Amygdala (tissue), 56 donors: ENCODE data around the gene MCOLN3.
"Not testable (repeated sequence)": the region's sequence is repeated elsewhere in the genome, so short reads cannot be mapped to it uniquely, and the experiment has no call there.

Experiments used
- DNase-seq, 56 donors: peaks; one replicate each; lab custom pipeline; 2025; lab: John Stamatoyannopoulos, UW

MCOLN3 gene

DNA sequence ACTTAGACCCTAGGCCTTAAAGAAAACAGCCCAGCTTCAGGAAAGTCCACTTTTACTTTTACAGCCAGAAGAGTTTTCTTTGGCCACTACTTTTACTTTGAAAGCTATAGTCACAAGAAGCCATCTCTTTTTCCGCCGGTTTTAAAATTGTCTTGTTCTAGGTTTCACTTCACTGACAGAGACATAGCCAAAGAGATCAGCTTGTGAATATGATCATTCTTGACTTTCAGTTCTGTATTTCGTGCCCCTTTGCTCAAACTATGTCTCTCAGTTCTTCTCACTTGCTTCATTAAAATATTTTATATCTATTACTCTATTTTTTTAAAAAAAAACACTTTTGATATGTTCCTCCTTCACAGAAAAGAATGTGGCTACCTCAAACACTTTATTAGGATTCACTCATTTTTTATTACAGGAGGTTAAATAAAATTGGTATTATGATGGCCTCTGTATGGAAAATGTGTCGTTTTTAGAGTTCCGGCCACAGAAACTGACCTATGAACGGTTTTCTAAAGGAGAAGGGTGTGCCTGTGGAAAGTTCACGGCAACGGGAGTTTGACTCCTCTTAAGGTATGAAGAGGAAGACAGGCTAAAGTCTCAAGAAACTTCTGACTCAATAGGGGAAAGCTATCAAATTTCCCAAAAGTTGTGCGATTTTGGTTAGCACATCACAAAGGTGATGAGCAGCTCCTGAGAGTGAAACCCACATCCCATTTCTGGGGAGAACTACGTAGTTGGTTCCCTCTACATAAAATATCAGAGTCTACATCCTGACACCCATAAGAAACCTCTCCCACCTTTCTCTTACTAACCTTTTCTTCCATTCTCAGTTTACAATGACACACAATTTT lies 52.6 kb downstream of the MCOLN3 start:
- DNase-seq = no peak

- no peak for DNase-seq
Measured at GRCh38 chr1:84991097-84991920, 57.0 kb downstream of the MCOLN3 start.

DNA sequence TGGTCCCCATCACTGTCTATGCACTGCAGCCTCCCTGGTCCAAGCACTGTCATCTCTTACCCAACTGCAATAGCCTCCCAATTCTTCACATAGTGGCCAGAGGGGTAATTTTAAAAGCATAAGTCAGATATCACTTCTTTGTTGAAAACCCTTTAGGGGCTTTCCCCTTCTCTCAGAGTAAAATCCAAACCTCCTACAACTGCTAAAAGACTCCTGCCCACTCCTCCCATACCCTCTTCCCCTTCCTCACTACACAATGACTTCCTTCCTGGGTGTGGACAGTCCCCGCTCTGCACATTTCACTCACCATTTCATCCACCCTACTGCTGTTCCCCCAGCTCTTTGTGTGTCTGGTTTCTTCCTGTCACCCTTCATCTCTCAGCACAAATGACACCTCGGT lies 59.7 kb downstream of the MCOLN3 start:
- no peak for DNase-seq

DNA sequence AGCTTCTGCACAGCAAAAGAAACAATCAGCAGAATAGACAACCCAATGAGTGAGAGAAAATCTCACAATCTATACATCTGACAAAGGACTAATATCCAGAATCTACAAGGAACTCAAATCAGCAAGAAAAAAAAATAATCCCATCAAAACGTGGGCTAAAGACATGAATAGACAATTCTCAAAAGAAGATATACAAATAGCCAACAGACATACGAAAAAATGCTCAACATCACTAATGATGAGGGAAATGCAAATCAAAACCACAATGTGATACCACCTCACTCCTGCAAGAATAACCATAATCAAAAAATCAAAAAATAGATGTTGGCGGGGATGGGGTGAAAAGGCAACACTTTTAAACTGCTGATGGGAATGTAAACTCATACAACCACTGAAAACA lies 61.7 kb downstream of the MCOLN3 start:
- DNase-seq = not testable (repeated sequence)

DNA sequence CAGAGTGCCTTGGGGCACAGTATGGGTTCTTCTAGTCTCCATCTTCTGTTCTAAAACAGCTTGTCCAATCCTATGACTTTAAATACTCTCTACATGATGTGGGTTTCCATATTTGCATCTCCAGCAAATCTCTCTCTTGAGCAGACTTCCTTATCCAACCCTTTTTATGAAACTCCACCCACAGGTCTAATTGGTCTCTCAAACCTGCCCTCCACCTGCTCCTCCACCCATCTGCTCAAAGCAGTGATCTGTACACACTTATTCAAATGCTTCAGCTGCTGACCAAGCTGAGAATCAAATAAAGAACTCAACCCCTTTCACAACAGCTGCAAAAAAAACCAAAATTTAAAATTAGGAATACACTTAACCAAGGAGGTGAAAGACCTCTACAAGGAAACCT lies 62.9 kb downstream of the MCOLN3 start:
- no peak for DNase-seq

GRCh38 chr1:84982395-84982794 lies 65.9 kb downstream of the MCOLN3 start:
- no peak for DNase-seq

GRCh38 chr1:84975035-84975434 lies 73.3 kb downstream of the MCOLN3 start:
- no peak for DNase-seq

- DNase-seq = no peak
Measured at GRCh38 chr1:84973498-84974334, 74.6 kb downstream of the MCOLN3 start.

DNA sequence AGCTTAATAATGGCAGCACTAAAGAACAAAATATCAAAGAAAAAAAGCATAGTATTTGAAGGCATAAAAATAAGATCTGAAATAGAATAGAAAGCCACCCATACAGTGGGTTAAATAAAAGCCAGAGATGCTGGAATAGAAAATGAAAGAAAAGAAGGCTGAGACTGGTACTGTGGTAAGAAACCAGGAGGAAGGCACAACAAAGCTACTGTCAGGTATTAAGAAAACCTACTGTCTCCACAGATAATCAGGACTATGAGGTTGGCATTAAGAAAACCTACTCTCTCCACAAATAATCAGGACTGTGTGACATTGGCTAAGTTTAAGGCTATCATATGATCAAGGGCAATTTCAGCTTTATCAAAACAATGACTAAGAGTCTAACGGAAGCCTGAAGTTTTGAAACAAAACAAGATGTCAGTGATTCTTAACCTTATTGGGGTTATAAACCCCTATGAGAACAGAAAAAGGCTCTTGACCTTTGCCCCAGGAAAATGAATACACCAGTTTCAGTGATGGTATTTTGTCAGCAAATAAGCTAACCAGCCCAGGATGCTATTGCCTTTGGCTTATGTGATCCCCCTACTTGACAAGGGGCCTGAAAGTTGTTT lies 75.8 kb downstream of the MCOLN3 start:
- no peak for DNase-seq

GRCh38 chr1:84971957-84972356 lies 76.3 kb downstream of the MCOLN3 start:
- no peak for DNase-seq

GRCh38 chr1:84969489-84970250 lies 78.6 kb downstream of the MCOLN3 start:
- no peak for DNase-seq

DNA sequence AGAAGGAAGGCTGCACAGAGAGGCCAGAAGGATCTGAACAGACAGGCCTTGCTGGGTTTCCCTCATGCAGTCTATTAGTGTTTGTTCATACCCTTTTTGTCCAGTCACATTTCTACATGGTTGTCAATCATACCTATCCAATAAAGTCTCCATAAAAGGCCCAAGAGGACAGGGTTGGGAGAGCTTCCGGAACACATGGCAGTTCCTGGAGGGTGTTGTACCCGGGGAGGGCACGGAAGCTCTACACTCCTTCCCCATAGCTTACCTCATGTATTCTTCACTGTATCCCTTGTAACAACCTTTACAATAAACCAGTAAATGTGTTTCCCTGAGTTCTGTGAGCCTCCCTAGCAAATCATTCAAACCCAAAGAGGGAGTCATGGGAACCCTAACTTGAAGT lies 79.4 kb downstream of the MCOLN3 start:
- DNase-seq = no peak

- DNase-seq = no peak
Measured at GRCh38 chr1:84968101-84968500, 80.2 kb downstream of the MCOLN3 start.
